GM21825 (cell line): ENCODE results near the gene TFAP2A.

Source experiments
- ATAC-seq: cut with Tn5 transposase; IDR thresholded peaks from one replicate; pipeline ENCODE4 v1.9.1; 2021; ENCODE audit warnings: mild to moderate bottlenecking, moderate library complexity; ENCODE audit not compliant: unreplicated experiment

The TFAP2A gene

GRCh38 chr6:10384091-10384609 lies 30.7 kb downstream of the TFAP2A start:
- ATAC-seq = no peak

DNA sequence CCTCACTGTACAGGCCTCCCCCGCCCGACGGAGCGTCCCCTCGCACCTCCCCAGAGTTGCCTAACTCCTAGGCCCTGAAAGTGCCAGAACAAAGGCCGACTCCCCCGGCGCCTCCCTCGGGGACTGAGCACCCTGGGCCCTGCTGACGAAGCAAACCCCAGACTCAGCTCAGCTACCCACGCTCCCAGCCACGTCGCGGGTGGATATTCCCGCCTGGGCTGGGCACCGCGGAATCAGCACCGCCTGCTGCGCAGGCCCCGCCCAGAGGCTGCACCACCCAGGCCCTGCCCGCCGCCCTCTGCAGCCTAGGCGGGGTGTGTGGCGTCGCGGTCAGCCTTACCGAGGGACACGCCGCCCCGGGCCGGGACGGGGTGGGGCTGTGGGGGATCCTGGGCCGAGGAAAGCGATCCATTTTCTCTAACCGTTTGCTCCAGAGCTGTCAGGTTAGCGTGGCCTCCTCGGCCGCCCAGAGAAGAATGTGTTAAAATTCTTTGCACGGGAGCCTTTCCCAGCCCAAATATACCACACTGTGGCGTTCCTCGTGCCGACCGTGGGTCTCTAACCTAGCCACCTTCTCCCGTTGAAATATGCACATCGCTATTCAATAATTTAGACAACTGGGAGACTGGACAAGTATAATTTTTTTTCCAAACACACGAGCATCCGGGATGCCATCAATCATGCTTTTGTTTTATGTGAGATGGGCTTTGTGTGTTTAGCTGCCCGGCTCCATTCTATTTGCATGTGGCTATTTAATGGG lies 31.4 kb downstream of the TFAP2A start:
- ATAC-seq = no peak

- no peak for ATAC-seq
Measured at GRCh38 chr6:10382728-10383330, 32.0 kb downstream of the TFAP2A start.

DNA sequence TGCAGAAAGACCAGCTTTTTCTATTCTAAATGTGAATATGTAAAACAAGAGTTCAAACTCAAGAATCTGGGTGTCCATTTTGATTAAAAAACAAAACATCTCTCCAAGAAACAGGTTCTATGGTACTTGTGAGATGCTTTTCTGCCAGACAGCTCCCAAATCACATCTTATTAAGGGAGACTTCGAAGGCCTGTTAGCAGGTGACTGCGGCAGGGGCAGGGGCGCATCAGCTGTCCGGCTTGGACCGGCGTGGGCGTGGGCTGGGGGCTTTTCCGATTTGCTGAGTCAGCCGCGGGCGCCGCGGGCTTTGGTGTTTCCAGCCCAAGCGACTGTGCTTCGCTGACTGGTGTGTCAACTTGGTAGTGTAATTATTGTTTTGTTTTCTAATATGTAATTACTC lies 32.6 kb downstream of the TFAP2A start:
- no peak for ATAC-seq

GRCh38 chr6:10381830-10382208 lies 33.1 kb downstream of the TFAP2A start:
- no peak for ATAC-seq

GRCh38 chr6:10381133-10381829 lies 33.6 kb downstream of the TFAP2A start:
- ATAC-seq = no peak

- no peak for ATAC-seq
Measured at GRCh38 chr6:10375391-10375969, 39.4 kb downstream of the TFAP2A start.

- ATAC-seq = no peak
Measured at GRCh38 chr6:10373642-10374359, 41.1 kb downstream of the TFAP2A start.

GRCh38 chr6:10369896-10370295 lies 45.0 kb downstream of the TFAP2A start:
- no peak for ATAC-seq

DNA sequence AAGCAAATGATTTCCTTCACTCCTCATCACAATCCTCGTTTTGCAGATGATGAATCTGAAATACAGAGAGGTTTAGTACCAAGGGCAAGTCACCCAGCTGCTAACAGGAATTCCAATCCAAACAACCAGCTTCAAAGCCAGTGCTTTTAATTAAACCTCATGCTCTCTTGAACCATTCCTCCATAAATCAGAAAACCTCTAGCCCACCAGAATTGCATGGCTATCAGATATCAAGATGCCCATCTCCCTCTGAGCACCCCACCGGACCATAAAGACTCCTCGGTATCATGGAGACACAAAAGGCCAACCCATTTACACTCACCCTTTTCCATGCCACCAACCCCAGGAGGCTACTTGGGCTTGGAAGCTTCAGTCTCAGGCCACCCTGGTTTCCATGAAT lies 46.0 kb downstream of the TFAP2A start:
- ATAC-seq = no peak

- no peak for ATAC-seq
Measured at GRCh38 chr6:10363911-10364310, 51.0 kb downstream of the TFAP2A start.

DNA sequence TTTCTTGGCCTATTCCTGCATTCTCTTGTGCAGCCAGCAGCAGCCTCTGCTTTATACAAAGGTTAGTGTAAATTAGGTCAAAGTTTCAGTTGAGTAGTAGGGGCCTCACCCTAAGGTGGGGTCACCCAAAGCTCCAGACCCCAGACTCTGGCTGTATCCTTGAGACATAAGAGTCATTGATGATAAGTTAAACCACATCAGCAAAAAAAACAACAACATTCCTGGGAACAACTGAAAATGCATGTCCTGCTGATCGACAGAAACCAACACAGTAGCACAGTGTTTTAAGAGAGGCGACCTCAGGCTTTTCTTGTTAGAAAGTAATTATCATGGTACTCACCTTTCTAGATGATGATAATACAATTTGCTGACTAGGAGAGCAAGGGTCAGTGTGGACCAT lies 52.6 kb downstream of the TFAP2A start:
- no peak for ATAC-seq

GRCh38 chr6:10361428-10361827 lies 53.4 kb downstream of the TFAP2A start:
- no peak for ATAC-seq

- no peak for ATAC-seq
Measured at GRCh38 chr6:10359581-10359980, 55.3 kb downstream of the TFAP2A start.

GRCh38 chr6:10355115-10355702 lies 59.7 kb downstream of the TFAP2A start:
- peak; percentile 48 for ATAC-seq

GRCh38 chr6:10351791-10352190 lies 63.1 kb downstream of the TFAP2A start:
- no peak for ATAC-seq

- ATAC-seq = no peak
Measured at GRCh38 chr6:10350720-10351119, 64.2 kb downstream of the TFAP2A start.

DNA sequence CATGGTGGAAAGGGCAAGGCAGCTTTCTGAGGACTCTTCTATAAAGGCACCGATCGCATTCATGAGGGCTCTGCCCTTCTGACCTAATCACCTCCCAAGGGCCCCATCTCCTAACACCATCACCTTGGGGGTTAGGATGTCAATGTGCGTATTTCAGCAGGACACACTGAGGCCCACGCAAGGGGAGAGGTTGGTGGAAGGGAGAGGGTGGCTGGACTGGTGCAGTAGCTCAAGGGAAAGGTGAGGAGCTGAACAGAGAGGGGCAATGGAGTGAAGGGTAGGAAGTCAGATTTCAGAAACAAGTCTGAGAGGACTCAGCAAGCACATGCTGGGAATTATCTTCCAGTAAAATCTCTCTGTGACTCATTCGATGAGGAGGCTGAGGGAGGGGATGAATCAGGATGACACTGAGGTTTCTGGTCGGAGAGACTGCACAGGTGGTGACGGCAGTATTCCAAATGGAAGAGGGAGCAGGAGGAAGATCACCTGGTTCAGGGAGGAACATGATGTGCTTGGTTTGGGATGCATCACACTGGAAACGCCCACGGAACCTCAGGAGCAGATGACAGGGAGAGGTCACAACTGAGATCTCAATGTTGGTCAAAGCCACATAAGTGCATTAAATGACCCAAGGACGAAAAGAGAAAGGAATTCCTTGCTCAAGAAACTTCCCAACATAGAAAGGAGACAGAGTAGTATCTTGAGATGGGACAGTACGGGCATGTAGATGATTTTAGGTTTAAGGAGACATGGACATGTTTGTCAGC lies 67.1 kb downstream of the TFAP2A start:
- ATAC-seq = no peak
